ENCODE measurements around the gene ANP32D.
"Not testable (repeated sequence)": the region's sequence is repeated elsewhere in the genome, so short reads cannot be mapped to it uniquely, and the experiment has no call there.

ANP32D gene

GRCh38 chr12:48506836-48507235 lies 34.5 kb downstream of the ANP32D start:
- DNase-seq (ENCODE audit: low read depth): not testable (repeated sequence)

- no peak for DNase-seq (ENCODE audit: low read depth)
These were observed 36.6 kb downstream of the ANP32D start for GRCh38 chr12:48508987-48509386.

- DNase-seq (ENCODE audit: low read depth): no peak
These were observed 37.8 kb downstream of the ANP32D start for GRCh38 chr12:48510111-48510510.

- no peak for DNase-seq (ENCODE audit: low read depth)
These were observed 40.5 kb downstream of the ANP32D start for GRCh38 chr12:48512855-48513254.

GRCh38 chr12:48514728-48515127 lies 42.4 kb downstream of the ANP32D start:
- DNase-seq (ENCODE audit: low read depth): no peak

GRCh38 chr12:48520381-48520780 lies 48.0 kb downstream of the ANP32D start:
- not testable (repeated sequence) for DNase-seq (ENCODE audit: low read depth)
